G401 (cell line): ENCODE data around the gene PTPRO. TPM values are rescaled to one million over a fixed set of nuclear protein-coding genes. Genes with fewer than 3 reads are reported as not detected.
A peak's percentile ranks its signal among the peaks of the same experiment; 100 is the strongest.
"Not testable (repeated sequence)": the region's sequence is repeated elsewhere in the genome, so short reads cannot be mapped to it uniquely, and the experiment has no call there.

Source experiments
- DNase-seq: peaks from one replicate; pipeline ENCODE4 v3.0.0-alpha.2; 2015; ENCODE audit warnings: low spot score
- in situ Hi-C: cut with HindIII; loops from 2 replicates; pipeline ENCODE4 v1.10.0; 2016; ENCODE audit warnings: low sequenced_read_pairs, mixed read lengths
- total RNA-seq: library from RNA; depleted of rRNA; stranded (reverse); fragments of >200 nt; shearing (Covaris generic); gene quantifications from 2 replicates; pipeline ENCODE4 v1.2.3, GENCODE V29; 2014

Gene PTPRO
- total RNA-seq, 1 experiment from 2014 or later: not detected

DNA sequence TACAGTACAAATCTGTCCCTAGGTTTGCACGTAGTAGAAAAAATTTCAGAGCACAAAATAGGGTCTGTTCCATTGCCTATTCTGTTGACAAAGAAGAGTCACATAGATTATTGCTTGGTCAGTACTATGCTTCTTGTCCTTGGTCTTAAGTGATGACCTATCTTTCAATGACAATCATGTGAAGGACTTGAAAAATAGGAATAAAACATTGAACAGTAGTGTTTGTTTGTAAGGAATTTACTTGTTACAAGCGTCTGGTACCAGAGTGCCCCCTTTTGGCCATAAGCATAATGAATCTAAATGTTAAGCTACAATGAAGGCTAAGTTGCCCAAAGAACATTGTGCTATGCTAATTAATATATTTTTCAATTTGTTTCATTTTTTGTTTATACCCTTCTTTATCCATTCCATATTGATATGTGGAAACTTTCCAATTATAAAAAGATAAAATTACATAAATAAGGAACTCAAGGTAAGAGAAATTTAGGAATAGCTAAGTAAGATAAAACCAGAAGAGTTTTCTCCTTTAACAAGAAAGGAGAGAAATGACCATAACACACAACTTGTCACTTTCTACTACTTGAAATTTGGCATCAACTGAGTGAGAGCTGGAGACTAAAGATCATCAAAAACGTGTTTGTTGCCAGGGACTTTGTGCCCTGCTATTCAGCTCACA is 262.2 kb downstream of the PTPRO start:
- in situ Hi-C loops: no loop called here
- peak; percentile 39 for DNase-seq

DNA sequence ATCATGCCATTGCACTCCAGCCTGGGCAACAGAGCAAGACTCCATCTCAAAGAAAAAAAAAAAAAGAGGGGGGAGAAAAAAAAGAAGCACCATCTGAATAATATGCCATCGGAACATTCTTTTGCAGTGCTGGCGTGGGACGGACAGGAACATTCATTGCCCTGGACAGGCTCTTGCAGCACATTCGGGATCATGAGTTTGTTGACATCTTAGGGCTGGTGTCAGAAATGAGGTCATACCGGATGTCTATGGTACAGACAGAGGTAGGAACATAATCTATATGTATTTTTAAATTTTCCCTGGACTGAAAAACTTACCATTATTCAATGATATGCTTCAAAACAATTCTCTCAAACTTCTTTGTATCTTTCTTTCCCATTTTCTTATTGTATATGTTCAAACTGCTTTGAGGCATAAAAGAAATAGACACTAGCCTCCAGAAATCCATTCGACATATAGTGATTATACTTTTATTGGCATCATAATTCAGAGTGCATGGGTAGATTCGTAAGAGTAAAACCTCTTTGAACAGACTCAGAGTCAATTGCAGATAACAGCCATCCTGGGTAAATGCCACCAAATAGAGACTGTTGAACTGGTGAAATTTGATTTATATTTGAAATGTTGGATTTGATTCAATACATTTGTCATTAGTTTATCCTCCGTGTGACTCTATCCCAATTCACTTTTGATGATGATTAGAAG is 267.2 kb downstream of the PTPRO start:
- DNase-seq: no peak
- in situ Hi-C loops: no loop called here

DNA sequence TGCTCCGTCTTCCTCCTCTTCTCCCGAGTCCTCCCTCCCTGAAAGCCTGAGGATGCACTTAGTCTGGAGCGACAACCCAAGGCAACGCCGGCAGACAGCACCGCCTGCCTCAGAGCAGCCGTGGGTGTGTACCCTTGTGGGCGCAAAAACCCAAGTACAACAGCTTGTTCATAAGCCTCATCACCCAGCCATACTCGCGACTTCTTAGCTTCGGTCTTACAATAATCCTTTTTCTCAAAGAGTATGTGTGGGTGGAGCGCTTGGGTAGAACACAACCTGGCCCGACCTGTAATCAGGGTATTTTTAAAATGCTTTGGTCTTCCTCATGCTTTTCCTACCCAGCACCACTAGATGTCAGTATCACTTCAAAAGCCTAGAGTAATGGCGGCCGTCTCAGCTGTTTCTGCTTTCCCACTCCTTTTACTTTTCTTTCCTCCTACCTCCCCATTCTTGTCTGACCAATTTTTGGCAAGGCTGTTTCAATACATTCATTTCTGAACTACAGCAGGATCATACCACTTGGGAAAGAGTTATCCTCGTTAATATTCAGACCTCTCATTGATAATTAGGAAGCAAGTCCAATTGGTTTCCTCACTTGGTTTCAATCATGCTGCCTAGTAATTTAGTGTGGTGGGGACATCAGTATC is 268.0 kb downstream of the PTPRO start:
- in situ Hi-C loops: no loop called here
- peak; percentile 75 for DNase-seq

DNA sequence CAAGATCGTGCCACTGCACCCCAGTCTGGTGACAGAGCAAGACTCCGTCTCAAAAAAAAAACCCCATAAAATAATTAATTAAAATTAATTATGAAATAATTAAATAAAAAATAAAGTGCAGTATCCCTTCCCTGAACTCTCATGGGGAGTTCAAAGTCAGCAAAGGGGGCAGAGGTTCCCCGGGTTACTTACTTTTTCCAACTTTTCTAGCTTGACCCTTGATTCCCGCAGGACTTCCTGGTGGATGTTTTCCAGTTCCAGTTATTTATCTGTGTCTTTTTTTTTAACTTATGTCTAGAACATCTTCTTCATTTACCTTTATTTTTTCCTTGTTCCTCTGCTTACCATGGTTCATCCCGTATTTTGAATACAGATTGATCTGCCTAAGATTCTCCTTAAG is 269.5 kb downstream of the PTPRO start:
- in situ Hi-C loops: no loop called here
- DNase-seq: no peak

DNA sequence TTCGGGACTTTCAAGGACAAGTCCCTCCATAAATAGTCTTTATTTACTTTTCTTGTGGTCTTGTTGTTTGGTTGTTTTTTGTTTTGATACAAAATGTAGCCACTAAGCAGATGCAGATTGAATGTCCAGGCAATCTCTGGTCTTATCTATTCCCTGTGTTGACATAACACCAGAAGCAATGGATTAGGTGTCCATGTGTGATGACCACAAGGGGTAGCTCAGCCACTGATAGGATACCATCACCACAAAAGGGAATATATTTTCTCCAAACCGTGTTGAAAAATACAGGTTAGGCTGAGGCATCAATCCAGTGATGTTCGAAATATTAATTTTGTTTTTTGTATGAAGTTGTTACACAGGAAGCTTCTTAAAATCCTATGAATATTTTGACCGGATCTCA is 270.6 kb downstream of the PTPRO start:
- no peak for DNase-seq
- in situ Hi-C loops: no loop called here

DNA sequence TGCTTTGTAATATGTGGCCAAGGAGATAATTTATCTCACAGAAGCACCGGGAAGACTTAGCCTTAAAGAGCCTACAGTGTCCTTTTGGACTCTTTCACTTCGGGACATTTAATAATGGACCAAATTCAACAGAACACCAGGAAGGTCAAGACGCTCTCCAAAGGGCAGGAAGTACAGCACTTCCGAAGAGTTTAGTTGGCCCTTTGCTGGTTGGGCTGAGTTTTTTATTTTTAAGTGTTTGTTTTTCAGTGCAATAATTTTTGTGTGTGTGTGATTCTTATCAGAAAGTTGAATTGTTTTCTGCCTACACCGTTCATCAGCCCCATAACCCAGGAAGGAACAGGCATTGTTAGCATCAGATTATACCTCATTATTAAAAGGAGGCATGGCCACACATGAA is 273.9 kb downstream of the PTPRO start:
- in situ Hi-C loops: no loop called here

DNA sequence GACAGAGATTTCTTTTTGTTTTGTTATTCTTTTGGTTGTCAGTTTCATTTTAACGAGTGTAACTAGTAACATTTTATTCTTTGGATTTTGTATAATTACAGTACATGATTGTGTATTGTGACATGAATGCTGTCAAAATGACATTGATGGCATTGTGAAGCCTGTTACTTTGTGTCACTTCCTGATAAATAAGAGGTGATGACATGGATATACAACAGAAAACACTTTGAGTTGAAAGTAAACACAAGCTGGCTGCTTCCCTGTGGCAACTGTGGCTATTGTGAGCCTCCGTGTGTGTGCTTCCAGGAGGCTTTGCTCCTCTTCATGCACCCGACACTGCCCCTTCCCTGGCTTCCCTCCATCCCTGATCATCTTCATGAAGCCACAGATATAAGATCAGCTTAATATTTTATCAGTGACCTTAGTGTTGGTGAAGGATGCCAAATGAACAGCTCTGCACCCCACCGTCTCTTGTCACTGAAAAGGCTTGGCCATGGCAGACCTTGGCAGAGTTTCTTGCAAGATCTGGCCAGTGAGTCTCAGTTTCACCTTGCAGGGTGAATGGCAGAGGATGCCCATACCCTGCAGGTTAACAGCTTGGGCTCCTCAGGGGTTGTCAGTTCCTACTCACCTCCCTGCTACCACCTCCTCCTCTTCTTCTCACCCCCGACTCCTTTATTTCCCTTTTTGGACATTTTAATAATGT is 275.0 kb downstream of the PTPRO start:
- in situ Hi-C loops: no loop called here
- peak; percentile 82 for DNase-seq

More for the DNA sequence above, 273.9 kb downstream of the PTPRO start:
- no peak for DNase-seq

DNA sequence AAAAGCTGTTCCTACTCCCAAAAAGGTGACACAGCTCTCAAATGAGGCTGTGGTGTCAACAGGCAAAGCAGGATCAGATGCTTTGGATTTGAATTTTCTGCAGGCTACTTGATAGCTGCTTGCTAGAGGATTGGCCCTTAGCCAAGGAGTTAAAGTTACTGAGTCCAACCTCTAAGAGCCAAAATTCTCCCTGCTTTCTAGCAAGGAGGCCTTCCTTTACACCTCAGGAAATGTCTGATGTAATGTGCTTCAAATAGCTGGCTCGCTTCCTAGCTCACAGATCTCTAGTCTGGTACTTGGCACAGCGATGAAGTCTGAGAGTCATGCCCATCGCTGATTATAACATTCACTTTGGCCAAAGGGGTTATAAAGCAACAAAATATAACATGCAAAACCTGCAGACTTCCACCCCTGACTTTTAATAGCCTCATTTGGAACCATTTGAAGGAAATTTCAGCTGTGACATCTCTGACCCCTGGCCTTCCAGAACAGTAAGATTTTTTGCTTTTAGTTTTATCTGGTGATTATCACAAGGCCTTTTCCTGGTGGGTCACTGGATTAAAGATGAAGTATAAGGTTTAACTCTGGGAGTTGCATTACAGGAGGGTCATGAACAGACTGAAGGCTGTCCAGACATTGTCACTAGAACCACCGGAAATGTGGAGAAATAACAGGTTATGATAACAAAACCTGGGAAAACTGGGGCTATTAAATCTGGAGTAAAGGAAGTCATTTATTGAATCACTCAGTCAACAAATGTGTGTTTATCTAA is 277.1 kb downstream of the PTPRO start:
- in situ Hi-C loops: no loop called here
- DNase-seq: peak; percentile 90

DNA sequence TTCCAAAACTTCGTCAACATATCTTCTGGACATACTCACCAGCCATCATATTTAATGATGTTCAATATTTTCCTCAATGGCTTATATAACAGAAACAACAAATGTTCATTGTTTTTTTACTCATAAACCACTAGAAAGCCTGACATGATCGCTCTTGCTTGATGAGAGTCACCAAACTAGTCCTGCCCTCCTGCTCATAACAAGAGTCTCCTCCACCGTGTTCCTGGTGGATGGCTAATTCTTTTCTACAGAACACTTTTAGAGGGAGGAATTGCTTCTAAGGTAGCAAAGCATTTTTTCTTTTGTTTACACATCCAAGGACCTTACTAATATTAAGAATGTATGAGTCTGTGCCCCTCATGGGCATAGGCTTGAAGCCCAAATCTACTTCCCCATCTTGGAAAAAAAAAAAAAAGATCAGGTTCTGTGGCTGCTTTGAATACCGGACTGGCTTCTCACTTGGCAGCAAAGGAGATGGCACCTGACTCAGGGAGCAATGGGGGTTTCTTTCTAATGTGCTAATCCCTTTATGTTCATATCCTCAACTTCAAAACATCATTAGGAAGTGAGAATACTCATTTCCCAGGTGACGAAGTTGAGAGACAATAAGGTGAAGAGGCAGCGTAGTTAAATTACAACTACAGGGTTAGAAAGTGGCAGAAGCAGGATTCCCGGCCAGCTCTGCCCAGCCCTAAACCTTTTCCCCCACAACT is 278.1 kb downstream of the PTPRO start:
- in situ Hi-C loops: no loop called here
- DNase-seq: no peak

DNA sequence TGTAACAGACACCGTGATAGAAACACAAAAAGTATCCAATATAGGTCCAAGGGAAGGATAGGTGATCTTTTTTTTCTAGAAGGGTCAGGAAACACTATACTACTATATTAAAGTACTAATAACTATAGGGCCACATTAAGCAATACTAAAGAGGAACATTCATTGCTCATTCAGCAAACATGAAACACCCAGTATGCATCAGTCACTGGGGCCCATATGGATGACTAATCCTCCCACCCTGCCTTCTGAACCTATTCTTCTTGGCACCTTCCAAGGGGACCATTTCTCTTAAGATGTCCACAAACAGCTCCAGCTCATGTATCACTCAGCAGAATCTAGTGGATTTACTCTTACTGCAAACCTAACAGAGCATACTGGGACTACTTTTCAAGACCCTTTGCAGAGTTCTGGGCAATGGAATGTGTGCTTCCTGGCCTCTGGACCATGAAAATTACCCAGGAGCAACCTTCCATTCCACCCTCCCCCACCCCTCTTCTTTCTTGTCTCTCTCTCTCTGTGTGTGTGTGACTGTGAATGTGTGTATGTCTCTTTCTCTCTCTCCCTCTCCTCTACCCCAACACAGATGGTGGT is 279.0 kb downstream of the PTPRO start:
- no peak for DNase-seq
- in situ Hi-C loops: no loop called here

DNA sequence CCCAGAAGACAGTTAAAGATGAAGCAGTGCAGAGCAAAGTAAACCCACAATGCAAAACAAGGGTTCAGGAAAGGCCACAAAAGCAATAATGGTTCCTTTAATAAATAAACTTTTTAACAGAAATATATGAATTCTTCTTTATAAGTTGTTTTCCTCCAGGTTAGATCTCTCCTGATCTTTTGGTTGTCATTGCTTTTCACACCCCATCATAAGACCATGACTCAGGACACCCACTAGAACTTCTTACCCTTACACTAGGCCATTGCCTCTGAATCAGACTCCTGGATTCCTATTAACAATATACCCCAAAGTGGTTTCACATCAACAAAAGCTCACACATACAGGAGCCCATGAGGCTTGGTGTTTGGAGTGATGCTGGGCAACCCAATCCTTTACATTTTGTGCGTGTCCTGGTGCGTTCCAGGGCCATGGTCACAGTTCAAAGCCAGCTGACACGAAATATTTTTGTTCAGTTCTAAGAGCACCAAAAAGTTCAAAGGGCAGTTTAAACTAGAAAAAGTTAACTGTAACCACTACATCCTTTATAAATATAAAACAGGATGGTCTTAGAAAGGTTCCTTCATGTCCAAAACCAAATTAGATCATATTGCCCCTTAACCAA is 279.9 kb downstream of the PTPRO start:
- in situ Hi-C loops: no loop called here
- no peak for DNase-seq

DNA sequence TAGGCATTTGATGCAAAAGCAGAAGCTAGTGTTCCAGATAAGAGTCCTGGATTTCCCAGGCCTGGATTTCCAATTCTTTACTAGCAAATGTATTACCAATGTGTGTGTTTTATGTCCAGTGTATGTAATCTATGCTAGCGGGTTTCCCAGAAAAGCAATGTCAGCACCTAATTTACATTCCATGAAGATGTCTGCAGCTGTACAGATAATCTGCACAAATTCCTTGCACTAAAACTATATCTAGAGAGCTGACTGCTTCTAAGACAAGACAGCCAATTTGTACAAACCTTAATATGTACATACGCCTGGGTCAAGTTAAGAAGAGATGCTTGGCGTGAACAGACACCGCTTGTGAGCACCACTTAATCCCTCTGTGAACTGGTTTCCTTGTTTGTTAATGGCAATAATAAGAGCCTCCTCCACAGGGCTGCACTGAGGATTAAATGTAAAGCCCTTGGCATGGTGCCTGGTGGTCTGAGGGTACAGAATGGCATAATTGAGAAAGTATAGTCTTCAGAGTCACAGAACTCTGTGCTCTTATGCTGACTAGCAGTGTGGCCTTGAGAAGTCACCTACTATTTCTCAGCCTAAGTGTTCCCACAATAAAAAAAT is 281.3 kb downstream of the PTPRO start:
- in situ Hi-C loops: no loop called here
- no peak for DNase-seq

DNA sequence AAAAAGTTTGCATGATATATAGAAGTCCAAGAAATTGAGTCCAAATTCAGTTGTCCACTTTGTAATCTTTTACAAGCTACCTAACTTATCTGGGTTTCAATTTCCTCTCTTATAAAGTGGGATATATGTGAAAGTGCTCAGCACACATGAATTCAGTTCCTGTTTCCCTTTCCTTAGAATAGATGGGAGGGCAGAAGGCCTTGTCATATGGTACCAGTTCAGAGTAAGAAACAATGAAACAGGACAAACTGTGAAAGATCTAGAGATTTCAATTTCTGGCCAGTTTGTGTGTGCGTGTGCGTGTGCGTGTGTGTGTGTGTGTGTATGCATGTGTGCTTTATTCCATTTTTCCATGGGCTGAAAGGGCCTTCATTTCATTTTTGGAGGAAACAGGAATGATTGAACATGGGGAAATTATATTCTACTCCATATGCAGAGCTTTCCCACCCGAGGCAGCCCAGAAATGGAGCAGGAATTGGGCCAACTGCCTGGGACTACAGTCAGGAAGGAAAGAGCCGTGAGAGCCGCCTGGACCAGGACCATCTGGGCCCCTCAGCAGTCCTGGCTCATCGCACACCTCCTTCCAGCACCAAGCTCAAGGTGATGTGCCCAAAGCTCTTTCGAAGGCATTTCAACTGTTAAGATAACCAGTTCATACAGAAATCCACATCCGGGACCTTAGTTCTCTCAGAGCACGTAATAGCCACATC is 283.7 kb downstream of the PTPRO start:
- DNase-seq: peak; percentile 91
- in situ Hi-C loops: no loop called here

DNA sequence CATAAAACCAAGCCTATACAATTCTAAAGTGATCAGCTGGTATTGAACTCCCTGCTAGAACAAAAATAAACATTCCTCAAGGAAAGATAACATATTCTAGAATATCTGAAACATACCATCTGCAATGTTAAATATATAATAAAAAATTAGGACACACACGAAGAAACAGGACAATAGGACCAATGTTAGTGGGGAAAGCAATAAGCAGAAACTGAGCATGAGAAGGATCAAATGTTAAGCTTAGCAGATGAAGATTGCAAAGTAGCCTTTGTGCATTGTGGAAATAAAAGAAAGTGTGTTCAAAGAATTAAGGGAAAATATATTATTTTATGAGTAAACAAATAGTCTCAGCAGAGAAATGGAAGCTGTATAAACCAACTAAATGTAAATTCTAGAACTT is 286.1 kb downstream of the PTPRO start:
- in situ Hi-C loops: no loop called here
- no peak for DNase-seq

DNA sequence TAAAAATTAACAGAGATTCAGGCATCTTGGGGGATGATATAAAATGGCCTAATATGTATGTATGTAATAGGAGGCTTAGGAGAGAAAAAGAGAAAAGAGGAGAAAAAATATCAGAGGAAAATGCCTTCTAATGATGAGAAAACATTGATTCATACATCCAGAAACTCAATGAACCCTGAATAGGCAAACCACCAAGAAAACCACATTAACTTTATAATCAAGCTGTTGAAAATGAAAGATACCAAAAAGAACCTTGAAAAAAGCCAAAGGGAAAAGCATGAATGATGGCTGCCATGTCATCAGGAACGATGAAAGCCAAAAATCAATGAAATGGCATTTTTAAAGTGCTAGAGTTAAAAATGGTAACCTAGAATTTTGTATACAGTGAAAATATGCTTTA is 286.6 kb downstream of the PTPRO start:
- in situ Hi-C loops: no loop called here
- no peak for DNase-seq

DNA sequence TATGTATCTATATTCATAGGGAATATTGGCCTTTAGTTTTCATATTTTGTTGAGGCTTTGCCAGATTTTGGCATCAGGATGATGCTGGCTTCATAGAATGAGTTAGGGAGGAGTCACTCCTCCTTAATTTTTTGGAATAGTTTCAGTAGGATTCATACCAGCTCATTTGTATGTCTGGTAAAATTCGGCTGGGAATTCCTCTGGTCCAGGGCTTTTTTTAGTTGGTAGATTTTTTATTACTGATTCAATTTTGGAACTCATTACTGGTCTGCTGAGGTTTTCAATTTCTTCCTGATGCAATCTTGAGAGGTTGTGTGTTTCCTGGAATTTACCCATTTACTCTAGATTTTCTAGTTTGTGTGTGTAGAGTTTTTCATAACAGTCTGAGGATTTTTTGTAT is 291.7 kb downstream of the PTPRO start:
- DNase-seq: no peak
- in situ Hi-C loops: no loop called here

DNA sequence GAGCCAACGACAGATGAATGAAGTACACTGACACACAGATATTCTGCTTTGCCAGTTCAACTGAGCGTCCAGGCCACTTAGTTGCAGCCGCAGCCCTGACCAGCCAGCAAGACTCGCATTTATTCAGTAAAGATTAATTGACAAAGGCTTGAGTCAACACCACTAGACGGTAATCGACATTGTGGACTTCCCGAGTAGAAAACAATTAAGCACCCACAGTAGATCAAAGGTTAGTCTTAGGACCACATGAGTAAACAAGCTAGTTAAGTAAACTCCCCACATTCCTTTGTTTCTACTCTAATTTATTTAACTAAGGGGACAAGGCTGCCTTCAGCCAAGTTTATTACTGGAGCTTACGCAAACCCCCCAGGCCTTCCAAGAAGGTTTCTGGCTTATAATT is 294.2 kb downstream of the PTPRO start:
- in situ Hi-C loops, DNase-seq: not testable (repeated sequence)
